Stimulated activated CD8-positive, alpha-beta memory T cell treated with anti-CD3 and anti-CD28 coated beads, Interleukin-4, amount 100 ng/mL, for 1 hour (primary cell): ENCODE results near the gene CHD9.
"Not testable (repeated sequence)": the region's sequence is repeated elsewhere in the genome, so short reads cannot be mapped to it uniquely, and the experiment has no call there.

Experiments
- DNase-seq, 2 donors: peaks; one replicate each; pipeline ENCODE4 v3.0.0-alpha.2; 2020; ENCODE audit warnings: low read depth in 2 of 2, low spot score in 1 of 2

Gene CHD9

DNA sequence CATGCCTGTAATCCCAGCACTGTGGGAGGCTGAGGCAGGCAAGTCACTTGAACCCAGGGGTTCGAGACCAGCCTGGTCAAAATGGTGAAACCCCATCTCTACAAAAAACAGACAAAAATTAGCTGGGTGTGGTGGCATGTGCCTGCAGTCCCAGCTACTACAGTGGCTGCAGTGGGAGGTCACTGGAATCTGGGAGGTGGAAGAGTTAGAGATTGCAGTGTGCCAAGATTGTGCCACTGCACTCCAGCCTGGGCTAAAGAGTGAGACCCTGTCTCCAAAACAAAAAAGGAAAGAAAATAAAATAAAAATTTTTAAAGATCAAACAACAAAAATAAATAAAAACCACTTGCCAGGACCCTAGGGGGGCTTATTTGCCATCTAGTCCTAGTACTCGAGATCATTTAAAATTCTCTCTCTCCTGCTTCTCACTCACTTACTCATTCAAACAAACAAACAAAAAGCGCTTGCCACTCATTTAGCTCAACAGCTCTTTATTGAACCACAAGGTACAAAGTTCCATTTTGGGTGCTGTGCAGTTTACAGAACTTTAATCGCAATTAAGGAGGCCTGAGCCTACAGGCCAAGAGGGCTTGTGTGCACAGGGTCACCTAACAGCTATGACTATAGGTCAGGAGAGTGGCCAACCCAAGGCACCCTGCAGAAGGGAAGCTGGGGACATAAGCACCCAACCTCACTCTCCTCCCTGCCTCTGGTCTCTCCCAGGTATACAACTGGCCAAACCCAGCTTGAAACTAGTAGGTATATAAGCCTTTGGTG lies 6.5 kb upstream of the CHD9 start:
- no peak for DNase-seq

GRCh38 chr16:53051255-53051654 lies 3.5 kb upstream of the CHD9 start:
- DNase-seq = not testable (repeated sequence)

DNA sequence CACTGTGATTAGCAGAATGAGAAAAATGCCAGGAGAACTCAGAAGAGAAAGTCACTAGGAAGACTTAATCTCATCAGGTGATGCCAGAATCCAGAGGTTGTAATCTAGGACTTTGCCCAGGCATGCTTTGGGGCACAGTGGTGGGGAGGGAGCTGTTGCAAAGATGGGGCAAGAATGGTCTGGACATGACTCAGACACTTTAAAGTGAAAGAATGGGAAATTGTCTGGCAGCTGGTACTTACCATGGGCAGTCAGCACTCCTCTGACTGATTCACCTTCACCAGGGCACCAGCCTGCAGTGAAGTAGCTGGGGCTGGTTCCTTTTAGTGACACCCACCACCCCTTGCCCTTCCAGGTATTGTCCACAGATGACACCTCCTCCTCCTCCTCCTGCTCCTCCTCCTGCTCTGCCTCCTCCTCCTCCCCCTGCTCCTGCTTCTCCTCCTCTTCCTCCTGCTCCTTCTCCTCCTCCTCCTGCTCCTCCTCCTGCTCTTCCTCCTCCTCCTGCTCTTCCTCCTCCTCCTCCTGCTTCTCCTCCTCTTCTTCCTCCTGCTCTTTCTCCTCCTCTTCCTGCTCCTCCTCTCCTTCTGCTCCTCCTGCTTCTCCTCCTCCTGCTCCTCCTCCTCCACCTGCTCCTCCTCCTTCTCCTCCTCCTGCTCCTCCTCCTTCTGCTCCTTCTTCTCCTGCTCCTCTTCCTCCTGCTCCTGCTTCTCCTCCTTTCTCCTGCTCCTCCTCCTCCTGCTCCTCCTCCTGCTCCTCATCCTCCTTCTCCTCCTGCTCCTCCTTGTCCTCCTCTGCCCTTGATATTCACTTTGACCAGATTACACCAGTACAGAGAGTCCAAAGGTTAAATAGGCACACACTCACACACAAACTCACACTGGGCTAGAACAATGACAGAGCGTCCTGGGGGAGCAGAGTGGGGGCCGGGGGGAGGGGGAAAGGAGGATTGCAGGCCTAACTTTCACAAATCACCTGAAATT lies 2.0 kb upstream of the CHD9 start, which contains the start of gene CHD9NB:
TSS of gene CHD9NB (minus strand) at position 379 of the 983 bp plus-strand sequence. CDS start 8,739 bp downstream, outside the sequence.
- no peak for DNase-seq

DNA sequence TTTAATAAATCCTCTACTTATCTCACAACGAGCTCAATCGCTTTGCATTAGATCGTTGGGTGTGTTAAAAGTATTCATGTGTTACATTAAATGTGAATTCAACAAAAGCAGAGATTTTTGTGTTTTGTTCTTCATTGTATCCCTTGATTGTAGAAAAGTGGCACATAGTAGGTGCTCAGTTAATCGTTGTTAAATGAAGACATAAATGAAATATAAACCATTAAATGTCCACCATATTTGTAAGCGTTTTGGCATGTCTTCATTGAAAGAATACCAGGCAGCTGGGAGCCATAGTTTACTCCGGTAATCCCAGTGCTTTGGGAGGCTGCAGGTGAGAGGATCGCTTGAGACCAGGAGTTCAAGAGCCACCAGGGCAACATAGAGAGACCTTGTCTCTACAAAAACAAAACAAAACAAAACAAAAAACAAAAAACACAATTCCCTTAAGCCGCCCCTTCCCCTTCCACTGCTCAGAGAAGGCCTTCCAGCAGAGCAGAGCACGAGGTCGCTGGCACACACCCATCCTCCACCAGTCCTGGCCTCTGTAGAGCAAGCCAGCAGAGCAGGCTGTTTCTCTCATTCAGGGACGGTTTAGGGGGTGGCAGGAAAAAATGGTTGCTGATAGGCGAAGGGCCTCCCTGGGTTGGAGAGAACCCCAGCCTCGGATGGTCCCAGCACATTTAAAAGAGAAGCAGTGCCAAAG lies 673 bp upstream of the CHD9 start:
- no peak for DNase-seq

DNA sequence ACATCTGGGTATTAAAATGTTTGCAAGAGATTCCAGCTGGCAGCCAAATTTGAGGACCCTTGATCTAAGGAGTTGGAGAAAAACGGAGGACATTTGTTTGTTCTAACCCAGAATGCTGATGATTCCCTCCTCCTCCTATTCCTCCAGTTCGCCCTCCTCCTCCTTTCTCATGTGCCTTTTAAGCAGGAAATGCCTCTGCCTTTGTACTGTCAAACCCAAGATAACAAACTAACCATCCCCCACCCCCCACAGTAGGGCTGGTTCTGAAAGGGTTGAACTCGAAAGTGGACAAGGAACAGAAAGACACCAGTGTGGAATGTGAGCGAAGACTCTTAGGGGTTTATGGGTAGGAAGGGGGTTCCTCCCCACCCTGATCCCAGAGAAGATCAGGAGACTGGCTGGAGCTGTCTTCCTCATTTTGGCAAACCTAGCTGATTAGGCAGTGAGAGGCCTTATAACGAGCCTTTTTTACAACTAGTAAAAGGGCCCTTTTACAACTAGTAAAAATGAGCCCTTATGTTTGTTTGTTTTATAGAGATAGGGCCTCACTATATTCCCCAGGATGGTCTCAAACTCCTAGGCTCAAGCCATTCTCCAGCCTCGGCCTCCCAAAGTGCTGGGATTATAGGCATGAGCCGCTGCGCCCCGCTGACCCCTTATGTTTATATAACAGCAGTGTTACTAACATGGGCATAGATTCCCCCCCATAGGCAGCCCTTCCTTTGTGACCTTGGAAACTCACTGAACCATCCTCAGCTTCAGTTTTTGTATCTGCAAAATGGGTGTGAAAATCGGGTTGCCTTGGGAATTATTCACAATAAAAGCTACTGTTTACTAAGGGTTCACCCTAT lies 975 bp downstream of the CHD9 start:
- no peak for DNase-seq

DNA sequence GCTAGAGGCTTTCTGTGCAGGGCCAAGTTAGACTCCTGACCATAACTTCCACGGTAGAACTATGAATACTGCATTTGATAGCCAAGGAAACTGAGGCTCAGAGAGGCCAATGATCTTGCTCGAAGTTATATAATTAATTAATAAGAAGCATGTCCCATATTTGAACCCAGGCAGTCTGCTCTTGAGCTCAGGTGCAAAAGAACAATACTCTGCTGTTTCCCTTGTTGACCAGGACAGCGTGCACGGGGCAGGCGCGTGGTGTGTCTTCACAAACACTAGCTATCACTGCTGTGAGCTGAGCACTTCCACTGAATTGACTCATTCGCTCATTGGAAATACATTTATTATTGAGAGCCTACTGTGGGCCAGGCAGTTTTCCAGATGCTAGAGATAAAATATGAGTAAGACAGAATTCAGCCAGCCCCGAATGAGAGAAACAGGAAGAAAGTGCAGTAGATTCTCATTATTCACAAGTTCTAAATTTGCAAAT lies 1.6 kb downstream of the CHD9 start:
- no peak for DNase-seq

DNA sequence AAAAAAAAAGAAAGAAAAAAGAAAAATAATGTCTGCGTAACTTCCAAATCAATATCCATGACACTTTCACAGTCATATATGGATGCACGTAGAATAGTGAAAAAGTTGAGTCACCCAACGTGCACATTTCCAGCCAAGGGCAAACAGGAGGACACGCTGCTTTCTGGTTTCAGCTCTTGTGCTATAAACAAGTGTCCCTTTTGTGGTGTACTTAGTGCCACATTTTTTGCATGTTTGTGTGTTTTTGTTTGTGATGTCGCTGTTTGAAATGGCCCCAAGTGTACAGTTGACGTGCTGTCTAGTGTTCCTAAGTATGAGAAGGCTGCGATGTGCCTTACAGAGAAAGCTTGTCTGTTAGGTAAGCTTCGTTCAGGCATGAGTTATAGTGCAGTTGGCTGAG lies 2.9 kb downstream of the CHD9 start:
- DNase-seq = no peak

- no peak for DNase-seq
Observed at GRCh38 chr16:53058441-53058840, 3.6 kb downstream of the CHD9 start.

DNA sequence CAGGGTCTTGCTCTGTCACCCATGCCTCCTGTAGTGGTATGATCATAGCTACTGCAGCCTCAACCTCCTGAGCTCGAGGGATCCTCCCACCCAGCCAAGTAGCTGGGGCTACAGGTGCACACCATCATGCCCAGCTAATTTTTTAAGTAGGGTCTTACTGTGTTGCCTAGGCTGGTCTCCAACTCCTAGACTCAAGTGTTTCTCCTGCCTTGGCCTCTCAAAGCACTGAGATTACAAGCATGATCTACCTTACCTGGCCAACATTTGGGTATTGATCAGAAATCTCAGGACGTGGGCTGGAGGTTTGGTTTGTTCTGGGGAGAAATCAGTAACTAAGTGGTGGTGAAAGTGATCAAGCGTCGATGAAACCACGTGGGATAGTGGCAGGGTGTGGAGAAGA lies 4.1 kb downstream of the CHD9 start:
- no peak for DNase-seq

- no peak for DNase-seq
Observed at GRCh38 chr16:53059672-53060071, 4.9 kb downstream of the CHD9 start.

GRCh38 chr16:53061256-53061655 lies 6.5 kb downstream of the CHD9 start:
- no peak for DNase-seq

DNA sequence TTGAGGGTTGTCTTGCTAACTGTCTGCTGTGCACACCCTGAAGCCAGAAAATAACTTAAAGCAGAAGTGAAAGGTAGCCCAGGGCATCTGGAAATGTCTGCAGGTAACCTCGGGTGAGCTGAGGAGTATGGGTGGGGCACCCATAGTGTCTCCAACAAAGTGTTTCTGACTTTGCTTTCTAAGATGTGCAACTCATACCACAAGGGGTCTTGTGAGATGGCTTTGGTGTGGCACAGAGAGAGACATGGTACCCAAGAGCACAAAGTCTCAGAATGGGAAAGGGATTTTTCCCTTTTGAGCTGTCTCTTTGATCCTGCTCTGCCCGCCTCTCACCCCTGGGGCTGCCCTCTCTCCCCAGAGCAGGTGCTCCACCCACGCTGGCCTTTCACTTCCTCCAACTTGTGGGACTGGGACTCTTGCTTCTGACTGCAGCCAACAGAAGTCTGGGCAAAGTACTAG lies 6.9 kb downstream of the CHD9 start:
- DNase-seq = no peak

GRCh38 chr16:53064081-53064578 lies 9.3 kb downstream of the CHD9 start:
- DNase-seq = no peak

- no peak for DNase-seq
Observed at GRCh38 chr16:53065461-53066061, 10.8 kb downstream of the CHD9 start.

DNA sequence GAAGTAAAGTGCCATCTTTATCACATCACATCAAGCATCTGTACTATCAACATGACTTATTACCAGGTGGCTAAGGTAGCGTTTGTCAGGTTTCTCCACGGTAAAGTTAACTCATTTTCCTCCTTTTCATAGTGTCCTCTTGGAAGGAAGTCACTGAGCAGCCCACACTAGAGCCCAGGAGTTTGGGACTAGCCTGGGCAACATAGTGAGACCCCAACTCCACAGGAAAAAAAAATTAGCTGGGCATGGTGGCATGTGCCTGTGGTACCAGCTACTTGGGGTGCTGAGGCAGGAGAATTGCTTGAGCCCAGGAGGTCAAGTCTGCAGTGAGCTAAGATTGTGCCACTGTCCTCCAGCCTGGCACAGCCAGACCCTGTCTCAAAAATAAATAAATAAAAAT lies 12.9 kb downstream of the CHD9 start:
- no peak for DNase-seq

DNA sequence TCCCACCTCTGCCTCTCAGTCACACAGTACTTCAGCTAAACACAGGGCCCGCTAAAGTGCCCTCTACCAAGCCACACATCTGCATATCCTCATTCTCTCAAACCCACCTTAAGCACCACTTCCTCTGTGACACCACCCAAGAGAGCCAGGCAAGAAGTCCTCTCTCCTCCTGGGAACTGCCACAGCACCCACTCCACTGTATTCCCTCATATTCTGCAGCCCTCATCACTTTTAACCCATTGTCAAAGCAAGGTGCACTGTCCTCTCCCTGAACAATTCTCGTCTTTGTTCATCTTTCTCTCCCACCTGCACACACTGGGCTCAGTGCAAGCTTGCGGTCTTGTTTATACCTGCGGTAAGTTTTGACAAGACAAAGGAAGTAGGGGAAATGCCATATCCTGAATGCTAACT lies 13.6 kb downstream of the CHD9 start:
- DNase-seq = no peak

DNA sequence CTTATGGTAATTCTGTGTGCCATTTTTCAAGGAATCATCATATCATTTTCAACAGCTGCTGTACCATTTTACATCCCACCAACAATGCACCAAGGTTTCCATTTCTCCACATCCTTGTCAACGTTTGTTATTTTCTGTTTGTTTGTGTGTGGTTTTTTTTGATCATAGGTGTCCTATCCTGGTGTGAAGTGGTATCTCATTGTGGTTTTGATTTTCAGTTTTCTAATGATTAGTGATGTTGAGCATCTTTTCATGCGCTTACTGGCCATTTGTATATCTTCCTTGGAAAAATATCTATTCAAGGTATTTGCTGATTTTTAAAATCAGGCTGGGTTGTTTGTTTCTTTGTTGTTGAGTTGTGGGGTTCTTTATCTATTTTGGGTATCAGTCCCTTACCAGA lies 15.0 kb downstream of the CHD9 start:
- no peak for DNase-seq

DNA sequence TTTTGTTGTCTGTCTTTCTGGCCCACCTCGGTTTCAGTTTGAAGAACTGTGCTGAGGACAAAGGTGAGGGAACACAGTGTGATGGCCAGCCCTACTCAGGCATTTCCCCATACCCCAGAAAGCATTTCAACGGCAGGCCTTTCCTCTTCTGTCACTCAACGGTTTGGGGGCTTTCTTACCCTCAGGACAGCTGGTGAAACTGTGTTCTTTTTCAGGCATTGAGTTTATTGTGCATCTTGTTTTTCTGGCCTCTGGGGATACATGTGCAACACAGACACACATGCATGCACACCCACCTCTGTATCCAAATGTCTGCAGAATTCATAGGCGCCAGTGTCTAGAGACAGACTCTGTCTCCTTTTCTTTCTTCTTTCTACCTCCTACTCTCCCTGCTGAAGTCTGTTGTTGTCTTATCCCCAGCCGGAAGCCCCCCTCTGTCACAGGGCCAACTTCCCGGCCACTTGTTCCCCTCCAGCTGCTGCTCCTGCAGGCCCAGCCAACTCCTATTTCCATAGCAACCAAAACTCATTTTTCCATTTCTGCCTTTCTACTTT lies 17.0 kb downstream of the CHD9 start:
- DNase-seq = no peak

- no peak for DNase-seq
Observed at GRCh38 chr16:53073022-53073421, 18.2 kb downstream of the CHD9 start.
